ENCODE measurements around the gene MAP4K2.

Gene MAP4K2

DNA sequence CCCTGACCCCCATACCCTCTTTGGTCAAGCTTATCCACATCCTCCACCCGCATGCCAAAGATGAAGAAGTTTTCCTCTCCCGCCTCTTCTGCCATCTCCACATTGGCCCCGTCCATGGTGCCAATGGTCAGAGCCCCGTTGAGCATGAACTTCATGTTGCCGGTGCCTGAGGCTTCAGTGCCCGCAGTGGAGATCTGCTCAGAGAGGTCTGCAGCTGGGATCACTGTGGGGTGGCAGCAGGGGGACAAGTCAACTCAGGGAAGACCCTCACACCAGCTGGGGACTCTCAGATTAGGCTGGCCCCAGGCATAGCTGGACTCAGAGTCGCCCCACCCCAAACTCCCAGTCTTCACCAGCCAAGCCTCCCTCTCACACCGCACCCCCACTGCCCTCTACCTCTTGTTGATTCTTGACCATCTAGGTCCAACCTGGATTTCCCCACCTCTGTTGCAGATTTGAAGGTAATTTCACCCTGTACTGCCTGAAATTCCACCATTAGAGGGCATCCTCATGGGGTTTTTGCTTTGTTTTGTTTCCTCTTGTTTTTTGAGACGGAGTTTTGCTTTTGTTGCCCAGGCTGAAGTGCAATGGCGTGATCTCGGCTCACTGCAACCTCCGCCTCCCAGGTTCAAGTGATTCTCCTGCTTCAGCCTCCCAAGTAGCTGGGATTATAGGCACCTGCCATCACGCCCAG is 52.5 kb downstream of the MAP4K2 start:
- peak; percentile 33 for TF ChIP-seq CTCF (conservative IDR thresholded peaks at IDR 0.05)
- H3K27ac ChIP-seq, result no peak overlapping the region

GRCh38 chr11:64747961-64748665 is 54.9 kb downstream of the MAP4K2 start:
- TF ChIP-seq CTCF (conservative IDR thresholded peaks at IDR 0.05), result no peak
- H3K27ac ChIP-seq, result no peak overlapping the region

DNA sequence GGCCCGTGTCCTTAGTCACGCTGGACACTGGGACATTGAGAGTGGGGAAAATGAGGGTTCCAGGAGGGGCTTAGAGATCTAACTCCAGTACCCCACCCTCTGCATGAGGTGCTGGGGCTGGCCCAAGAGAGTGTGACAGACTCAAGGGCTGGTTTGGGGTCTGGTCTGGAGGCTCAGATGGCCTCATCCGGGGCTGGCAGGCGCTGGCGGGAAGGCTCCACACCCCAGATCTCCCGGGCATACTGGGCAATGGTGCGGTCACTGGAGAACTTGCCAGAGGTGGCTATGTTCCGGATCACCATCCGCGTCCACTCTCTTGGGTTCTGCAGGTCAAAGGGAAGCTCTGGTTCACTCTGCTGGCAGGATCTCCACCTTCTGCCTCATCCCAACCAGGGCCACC is 56.5 kb downstream of the MAP4K2 start:
- TF ChIP-seq CTCF (conservative IDR thresholded peaks at IDR 0.05), result no peak
- H3K27ac ChIP-seq, result no peak overlapping the region

- peak overlapping the region; percentile 59; the same call in 1 of the 2 replicates for H3K27ac ChIP-seq
- no peak for TF ChIP-seq CTCF (conservative IDR thresholded peaks at IDR 0.05)
These were observed 57.3 kb downstream of the MAP4K2 start for GRCh38 chr11:64745521-64746328.

GRCh38 chr11:64745189-64745520 is 57.9 kb downstream of the MAP4K2 start:
- H3K27ac ChIP-seq, result peak overlapping the region; percentile 59; the same call in 1 of the 2 replicates
- TF ChIP-seq CTCF (conservative IDR thresholded peaks at IDR 0.05), result no peak

DNA sequence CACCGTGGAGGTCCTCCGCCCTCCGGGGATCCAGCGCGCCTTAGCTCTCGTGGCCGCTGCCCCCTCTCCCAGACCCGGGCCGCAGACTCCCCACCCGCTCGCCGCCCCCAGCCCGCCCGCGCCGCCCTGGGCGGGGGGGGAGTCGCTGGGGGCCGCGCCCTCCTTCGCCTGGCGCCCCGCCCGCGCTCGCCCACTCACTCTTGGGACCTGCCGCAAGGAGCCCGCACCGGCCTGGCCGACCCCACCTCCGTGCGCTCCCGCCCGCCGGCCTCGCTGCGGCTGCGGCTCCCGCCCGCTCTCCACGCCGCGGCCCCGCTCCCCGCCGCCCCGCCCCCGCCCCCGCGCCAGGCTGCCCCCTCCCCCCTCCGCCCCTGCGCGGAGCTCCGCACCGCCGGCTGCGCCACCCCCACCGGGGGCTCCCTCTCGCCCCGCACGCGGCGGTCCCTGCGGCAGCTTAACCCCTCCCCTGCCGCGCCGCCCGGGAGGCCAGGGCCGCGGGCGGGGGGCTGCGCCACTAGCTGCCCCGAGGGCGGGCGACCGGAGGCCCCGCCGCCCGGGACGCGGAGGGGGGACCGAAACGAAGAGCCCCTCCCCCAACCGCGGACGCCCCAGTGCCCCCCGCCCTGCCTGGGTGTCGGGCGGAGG is 58.3 kb downstream of the MAP4K2 start:
- peak overlapping the region; percentile 59; the same call in 1 of the 2 replicates for H3K27ac ChIP-seq
- no peak for TF ChIP-seq CTCF (conservative IDR thresholded peaks at IDR 0.05)
